ENCODE data around the gene RAI1. TPM values are rescaled to one million over a fixed set of nuclear protein-coding genes. Genes with fewer than 3 reads are reported as not detected.

The RAI1 gene
- total and polyA plus RNA-seq, 2 of the 8 experiments (the other 6 are each of a cell fraction or from before 2014, with no cell fraction given) = 0.39 to 1.2 TPM

DNA sequence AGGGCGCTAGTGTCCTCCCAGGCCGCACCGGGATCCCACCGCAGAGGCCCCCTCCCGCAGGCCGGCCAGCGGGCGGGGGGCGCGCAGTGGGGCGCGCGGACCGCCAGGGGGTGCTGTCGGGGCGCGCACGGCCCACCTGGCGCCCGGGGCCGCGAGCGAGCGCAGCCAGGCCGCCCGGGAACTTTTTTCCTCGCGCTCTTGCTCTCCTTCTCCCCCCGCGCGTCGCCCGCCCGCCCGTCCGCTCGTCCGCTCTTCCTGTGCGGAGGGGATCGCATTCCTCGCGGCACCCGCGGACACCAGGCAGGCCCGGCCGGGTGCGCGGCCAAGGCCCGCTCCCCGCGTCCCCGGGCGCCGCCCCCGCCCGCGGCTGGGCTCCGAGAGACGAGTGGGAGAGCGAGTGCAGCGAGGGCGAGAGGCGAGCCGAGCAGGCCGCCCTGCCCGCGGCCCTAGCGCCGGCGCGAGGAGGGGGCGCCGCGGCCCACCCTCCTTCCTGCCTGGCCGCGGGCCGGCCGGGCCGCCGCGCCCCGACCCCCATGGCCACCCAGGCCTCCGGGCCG, at the start of gene RAI1 (continued):
- TF ChIP-seq NANOG (IDR thresholded peaks at IDR 0.05; ENCODE audit: insufficient read depth, low read depth, low read length, poor library complexity, severe bottlenecking) = no peak
- no peak for TF ChIP-seq ZNF274 (IDR thresholded peaks at IDR 0.05; ENCODE audit: borderline replicate concordance, extremely low read depth, low read length)
- TF ChIP-seq SIX5 (IDR thresholded peaks at IDR 0.05; ENCODE audit: low read depth, low read length) = no peak
- TF ChIP-seq EZH2 (IDR thresholded peaks at IDR 0.05; ENCODE audit: low read depth, low read length, severe bottlenecking) = no peak
- peak; percentile 41 to 82; a peak in 3 of 4 replicates for TF ChIP-seq RAD21 (IDR thresholded peaks at IDR 0.05 in 1 of 2, conservative IDR thresholded peaks at IDR 0.05 in 1 of 2; ENCODE audit: low read depth in 2 of 2, low read length in 2 of 2)
- no peak for TF ChIP-seq CBX5 (IDR thresholded peaks at IDR 0.05; ENCODE audit: low read depth, low read length)
- TF ChIP-seq JUN (IDR thresholded peaks at IDR 0.05; ENCODE audit: low read depth, low read length) = no peak
- no peak for TF ChIP-seq RFX5 (IDR thresholded peaks at IDR 0.05; ENCODE audit: borderline replicate concordance, low read depth, low read length)
- peak; percentile 49 for TF ChIP-seq KDM4A (IDR thresholded peaks at IDR 0.05; ENCODE audit: low read depth, low read length, severe bottlenecking)
- TF ChIP-seq TCF12 (IDR thresholded peaks at IDR 0.05; ENCODE audit: low read depth, low read length) = no peak; the same call in 1 of the 2 replicates
- no peak for TF ChIP-seq YY1 (IDR thresholded peaks at IDR 0.05; ENCODE audit: low read depth, low read length)
- 0 out of 2 replicates have a peak, but pooled peaks have one; percentile 8 for TF ChIP-seq BACH1 (IDR thresholded peaks at IDR 0.05; ENCODE audit: low read length)
- TF ChIP-seq KDM1A (IDR thresholded peaks at IDR 0.05; ENCODE audit: borderline replicate concordance, low read length) = no peak

Measured in H1 (cell line).